NCI-H2081 (cell line): ENCODE measurements around the gene ANKRD40.

Source experiments
- DNase-seq, 2 experiments: peaks; one replicate each; lab custom pipeline; 2025; lab: John Stamatoyannopoulos, UW

Gene ANKRD40

DNA sequence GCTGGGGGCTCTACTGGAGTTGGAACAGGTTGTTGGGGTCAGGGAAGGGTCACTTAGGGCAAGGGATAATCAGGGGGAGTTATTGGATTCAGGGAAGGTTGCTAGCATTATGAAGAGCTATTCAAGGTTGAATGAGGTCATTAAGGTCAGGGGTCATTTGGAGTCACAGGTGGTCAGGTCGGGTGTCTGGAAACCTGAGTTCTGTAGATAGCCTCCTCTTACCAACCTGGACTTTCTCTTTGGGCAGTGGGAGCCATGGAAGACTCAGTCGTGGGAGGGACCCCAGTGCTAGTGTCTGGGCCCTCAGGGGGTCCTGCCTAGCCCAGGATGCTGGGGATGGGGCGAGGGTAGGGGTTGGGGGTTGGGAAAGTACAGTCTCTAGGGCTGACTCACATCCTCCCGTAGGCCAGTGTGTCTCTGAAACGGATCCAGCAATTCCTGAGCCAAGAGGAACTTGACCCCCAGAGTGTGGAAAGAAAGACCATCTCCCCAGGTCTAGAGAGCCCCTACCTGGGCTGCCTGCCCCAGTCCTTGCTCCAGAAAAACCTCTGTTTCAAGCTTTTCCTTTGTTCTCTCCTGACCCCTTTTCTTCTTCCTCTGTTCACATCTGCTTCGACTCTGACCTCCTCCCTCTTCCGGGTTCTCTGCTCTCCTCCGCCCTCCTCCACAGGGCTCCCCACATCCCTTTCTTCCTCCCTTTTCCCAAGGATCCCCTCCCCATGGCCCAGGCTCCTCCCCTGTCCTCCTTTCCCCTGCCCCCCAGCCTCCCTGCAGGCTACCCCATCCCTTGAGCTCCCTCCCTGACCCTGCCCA is 39.5 kb downstream of the ANKRD40 start:
- no peak for DNase-seq

DNA sequence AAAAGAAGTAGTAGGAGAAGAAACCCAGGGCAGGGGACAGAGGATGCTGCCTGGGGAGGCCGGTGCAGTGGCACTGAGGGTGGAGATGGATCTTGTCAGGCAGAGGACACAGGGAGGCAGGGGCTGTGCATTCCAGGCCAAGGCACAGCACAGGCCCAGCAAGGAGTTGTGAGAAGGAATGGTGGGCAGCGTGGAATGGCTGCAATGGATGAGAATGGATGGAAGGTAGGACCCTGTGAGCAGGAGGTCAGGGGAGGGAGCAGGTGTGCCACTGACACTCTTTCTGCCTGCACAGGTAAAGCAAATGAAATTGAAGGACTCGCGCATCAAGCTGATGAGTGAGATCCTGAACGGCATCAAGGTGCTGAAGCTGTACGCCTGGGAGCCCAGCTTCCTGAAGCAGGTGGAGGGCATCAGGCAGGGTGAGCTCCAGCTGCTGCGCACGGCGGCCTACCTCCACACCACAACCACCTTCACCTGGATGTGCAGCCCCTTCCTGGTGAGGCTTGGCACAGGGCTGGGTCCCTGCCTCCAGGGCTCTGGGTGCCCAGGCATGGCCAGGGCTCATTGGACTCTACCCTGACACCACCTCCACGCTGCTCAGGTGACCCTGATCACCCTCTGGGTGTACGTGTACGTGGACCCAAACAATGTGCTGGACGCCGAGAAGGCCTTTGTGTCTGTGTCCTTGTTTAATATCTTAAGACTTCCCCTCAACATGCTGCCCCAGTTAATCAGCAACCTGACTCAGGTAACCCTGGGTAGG is 40.3 kb downstream of the ANKRD40 start:
- no peak for DNase-seq

DNA sequence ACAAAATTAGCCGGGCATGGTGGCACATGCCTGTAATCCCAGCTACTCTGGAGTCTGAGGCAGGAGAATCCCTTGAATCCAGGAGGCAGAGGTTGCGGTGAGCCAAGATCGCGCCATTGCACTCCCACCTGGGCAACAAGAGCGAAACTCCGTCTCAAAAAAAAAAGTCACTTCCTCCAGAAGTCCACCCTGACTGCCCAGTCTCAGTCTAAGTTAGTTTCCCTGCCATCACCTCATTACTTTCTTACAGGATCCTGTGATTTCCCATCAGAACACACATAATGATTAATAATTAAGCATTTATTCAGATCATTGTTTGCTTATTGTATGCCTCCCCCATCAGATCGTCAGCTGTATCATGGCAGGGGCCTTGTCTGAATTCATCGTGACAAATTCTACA is 41.4 kb downstream of the ANKRD40 start:
- no peak for DNase-seq

DNA sequence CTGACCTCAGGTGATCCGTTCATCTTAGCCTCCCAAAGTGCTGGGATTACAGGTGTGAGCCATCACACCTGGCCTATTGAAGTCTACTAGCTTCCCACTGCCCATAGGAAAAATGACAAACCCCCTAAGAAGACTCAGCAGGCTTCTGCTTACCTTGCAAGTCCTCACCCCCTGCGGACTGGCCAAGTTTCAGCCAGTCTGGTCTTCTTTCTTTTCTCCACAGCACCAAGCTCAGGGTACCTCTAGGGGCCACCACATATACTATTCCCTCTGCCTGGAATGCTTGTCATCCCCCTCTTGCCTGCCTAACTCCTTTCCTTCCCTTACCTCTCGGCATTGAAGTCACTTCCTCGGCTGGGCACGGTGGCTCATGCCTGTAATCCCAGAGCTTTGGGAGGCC is 41.9 kb downstream of the ANKRD40 start:
- DNase-seq, result no peak

DNA sequence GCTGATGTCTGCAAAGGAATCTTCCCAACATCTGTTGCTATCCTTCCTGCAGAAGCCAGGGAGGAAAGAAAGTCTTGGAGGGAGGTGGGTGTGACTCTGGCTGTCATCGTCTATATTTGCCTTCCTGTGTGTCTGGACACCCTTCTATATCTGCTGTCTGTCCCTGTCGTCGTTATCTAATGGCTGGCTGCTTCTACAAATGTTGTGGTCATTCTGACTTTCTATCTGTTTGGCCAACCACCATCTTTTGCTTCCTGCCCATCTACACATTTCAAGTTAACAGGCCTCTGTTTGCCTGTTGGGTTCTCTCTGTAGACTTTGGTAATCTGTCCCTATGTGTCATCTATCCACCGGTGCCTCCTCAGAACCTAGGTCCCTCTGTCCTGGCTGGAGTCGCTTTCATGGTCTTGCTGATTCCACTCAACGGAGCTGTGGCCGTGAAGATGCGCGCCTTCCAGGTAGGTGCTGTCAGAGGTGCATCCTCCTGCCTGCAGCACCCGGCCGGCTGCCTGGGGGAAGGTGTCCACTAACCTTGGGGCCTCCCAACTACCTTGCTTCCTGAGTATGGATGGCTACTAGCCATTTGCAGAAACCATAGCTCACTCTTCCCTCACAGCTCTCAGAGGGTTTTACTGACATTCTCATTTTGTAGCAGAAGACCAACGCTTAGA is 42.8 kb downstream of the ANKRD40 start:
- DNase-seq, result no peak

DNA sequence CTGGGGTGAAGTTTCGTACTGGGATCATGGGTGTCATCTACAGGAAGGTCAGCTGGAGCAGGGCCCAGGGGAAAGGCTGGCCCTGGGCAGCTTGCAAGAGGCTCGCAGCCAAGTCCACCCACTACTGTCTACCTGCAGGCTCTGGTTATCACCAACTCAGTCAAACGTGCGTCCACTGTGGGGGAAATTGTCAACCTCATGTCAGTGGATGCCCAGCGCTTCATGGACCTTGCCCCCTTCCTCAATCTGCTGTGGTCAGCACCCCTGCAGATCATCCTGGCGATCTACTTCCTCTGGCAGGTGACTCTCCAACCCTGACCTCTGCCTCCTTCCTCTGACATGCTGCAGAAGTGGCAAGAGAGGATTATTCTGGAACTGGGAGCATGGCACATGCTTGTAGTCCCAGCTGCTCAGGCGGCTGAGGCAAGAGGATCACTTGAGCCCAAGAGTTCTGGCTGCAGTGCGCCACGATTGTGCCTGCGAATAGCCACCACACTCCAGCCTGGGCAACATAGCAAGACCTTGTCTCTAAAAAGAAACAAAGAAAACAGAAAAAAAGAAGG is 43.8 kb downstream of the ANKRD40 start:
- no peak for DNase-seq

DNA sequence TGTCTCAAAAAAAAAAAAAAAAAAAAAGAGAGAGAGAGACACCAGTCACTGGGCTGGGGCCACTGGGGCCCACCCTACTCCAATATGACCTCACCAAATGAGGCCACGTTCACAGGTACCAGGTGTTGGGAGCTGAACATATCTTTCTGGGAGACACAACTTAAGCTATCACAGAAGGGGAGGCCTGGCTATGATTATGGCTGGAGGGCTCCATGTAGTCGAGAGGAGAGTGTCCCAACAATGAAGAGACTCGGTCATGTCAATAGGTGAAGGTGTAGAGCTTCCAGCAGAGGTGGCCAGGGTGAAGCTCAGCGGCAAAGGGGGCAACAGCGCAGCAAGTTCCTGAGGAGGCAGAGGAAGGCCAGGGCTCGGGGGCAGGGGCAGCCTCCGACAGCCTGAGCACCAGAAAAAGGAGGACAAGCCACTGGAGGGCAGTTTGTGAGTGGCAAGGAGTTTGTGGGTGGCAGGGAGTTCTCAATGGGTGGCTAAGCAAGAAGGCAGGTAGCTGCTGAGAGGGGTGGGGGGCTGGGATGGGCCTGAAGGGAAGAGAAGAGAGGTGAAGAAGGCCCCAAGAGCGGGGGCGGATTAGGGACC is 45.0 kb downstream of the ANKRD40 start:
- DNase-seq, result no peak

DNA sequence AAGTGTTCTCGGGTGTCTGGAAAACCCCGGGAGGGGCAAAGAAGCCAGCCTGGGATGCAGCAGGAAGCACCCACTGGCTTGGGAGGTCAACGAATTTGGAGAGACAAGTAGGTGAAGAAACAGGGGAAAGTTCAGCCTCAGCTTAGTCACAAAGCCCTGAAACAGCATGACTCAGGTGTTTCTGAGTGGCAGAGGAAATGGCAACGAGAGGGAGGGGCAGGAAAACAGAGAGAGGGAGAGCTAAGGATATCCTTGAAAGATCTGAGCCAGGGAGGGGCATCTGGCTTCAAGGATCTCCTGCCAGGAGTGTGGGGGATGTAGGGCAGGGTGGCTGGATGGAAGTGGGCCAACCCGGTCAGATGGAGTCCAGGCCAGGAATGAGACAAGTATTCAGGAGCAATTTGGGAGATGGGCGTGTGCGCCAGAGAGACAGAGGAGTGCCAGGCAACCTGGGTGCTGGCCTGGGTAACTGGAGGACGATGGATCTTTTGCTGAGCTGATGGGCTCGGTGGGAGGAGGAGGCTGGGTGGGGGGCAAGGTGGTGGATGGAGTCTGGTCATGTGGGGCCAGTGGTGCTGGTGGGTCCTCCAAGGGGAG is 45.8 kb downstream of the ANKRD40 start:
- peak in 1 of 2 experiments; percentile 36 for DNase-seq

DNA sequence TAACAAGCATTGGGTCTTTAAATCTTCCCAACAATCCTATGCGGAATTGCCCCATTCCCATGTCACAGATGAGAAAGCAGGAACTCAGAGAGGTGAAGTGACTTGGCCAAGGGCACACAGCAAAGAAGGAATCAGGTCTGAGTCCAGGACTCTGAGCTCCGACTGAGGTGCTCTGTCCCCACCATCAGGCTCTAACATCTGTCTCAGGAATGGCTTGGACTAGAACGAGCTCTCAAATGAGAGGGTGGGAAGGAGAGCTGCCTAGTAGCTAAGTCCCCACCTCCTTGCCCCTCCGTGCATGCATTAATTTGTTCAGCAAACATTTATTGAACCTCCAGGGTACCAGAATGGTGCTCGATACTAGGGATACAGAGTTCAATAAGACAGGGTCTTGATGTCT is 46.4 kb downstream of the ANKRD40 start:
- no peak for DNase-seq

DNA sequence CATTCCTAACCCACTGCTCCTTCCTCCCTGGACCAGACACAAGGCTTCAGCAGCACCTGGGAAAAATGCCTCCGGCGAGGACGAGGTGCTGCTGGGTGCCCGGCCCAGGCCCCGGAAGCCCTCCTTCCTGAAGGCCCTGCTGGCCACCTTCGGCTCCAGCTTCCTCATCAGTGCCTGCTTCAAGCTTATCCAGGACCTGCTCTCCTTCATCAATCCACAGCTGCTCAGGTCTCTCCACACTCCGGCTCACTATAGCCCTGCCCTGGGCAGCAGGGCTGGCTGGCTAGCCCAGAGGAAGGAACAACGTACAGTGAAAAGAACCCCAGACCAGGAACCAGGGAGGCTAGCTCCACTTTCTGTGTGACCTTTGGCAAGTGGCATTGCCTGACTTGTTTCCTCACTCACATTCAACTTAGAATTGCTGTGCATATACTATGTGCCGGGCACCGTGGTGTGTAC is 46.8 kb downstream of the ANKRD40 start:
- no peak for DNase-seq

DNA sequence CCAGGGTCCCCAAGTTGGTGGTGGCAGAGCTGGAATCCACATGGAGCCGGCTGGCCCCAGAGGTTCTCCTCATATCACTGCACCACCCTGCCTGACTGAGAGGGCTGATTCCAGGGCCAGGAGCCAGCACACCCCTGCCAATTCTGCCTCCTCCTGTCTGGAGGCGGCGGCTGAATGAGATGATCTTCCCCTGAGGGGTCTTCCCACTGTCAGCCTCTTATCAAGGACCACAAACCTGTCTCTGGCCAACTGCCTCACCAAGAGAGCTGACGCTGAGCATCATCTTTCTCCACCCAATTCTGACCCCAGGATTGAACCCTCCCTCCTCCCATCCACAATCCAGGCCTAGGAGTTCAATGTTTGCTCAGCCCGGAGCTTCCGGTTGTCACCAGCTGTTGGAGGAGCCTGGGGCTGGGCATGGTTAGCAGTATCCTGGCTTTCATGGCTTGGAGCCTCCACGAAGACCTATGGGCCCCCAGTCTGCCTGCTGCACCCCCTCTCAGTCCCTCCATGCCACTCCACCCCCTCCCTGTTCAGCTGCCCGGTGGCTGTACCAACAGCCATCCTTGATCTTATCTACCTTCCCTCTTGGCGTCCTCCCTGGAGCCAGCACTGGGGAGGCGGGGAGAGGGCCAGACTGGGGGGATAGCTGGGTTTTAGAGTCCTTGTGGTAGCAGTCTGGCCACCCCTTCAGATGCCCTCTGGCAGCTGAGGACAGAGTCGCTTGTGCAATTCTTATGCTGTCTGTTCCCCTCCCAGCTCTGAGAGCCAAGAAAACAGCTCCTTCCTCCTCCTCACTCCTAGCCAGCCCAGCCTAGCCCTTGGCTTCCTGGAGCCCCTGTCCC is 47.5 kb downstream of the ANKRD40 start:
- no peak for DNase-seq

DNA sequence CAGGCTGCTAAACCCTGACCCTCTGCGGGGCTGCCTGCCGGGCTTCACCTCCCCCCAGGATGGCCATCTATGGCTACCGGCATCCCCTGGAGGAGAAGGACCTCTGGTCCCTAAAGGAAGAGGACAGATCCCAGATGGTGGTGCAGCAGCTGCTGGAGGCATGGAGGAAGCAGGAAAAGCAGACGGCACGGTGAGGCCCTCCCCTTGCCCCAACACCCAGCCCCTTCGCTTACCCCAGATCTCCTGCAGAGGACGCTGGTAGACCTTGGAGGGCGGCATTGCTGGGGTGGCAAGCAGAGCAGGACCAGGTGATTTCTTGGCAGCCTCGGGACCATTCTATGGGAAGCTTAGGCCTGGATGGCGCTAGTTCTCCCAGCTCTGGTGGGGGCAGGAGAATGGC is 48.5 kb downstream of the ANKRD40 start:
- DNase-seq, result no peak

DNA sequence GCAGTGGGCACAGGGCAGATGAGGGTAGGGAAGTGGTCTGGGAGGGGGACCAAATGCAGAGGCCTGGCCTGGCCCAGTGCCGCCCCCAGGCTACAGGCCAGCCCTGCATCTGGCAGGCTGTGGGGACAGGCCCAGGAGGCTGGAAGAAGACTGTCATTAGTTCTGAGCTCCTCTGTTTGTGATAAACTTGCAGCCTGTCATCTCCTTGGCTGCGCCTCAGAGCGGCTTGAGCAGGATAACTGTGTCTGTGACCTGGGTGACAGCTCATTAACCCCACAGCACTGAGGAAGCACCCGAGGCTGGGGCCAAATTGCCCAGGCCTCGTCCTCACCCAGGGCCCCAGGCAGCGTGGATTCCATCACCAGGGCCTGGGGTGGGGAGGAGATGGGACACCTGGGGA is 49.1 kb downstream of the ANKRD40 start:
- DNase-seq, result no peak

DNA sequence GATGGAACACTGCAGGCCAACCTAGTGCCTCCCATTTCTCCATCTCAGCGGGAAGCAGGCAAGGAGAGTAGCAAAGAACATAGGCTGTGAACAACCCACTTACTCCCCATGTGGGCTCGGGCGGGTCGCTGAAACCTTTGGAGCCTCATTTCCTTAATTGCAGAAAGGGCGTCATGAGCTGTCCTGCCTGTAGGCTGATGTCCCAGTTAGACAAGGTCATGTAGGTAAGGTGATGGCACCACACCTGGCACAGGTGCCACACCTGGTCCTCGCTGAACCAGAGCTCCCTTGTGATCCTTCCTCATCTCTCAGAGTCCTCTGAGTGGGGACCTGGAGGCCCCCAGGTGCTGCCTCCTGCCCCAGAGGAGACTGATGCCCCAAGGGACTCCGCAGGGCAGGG is 50.1 kb downstream of the ANKRD40 start:
- DNase-seq, result no peak

DNA sequence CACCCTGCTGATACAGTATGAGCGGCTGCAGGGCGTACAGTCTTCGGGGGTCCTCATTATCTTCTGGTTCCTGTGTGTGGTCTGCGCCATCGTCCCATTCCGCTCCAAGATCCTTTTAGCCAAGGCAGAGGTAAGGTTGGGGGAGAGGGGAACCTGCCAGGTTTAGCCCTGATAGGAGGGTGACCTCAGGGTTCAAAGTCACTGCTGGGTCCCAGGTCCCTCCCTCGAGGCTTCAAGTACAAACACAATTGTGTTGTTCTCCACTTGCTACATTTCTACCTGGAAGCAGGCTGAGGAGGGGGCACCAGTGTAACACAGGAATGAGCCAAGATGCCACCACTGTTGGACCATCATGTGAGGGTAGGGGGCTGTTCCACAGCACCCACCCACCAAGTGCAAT is 50.7 kb downstream of the ANKRD40 start:
- DNase-seq, result no peak

DNA sequence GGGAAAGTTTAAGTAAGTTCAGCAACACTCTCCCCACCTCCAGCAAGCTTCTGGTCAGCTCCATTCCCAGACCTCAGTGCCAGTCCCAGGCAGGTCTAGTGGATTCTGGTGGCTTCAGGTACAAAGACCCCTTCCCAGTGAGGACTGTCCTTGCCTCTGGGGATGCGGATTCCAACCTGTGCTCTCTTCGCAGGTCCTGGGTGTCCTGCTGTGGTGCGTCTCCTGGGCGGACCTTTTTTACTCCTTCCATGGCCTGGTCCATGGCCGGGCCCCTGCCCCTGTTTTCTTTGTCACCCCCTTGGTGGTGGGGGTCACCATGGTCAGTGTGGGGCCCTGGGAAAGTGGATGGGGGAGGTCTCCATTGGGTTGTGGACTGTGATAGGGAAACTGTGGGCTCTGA is 51.2 kb downstream of the ANKRD40 start:
- no peak for DNase-seq

DNA sequence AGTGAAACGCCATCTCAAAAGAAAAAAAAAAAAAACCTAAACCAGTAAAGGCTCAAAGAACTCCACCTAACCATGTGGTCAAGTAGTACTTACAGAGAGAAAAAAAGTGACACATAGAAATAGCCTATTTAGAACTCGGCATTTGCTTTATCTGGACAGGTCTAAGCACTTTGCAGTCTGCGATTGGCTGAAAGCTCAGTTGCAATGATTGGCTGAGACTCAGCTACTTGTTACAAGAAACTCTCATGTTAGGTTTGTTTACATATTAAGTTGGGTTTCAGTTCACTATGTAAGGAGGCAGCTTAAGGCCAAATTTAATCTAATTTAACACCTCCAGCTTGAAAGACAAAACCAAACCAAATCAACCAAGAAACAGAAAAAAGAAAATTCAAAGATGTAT is 54.0 kb downstream of the ANKRD40 start:
- no peak for DNase-seq

DNA sequence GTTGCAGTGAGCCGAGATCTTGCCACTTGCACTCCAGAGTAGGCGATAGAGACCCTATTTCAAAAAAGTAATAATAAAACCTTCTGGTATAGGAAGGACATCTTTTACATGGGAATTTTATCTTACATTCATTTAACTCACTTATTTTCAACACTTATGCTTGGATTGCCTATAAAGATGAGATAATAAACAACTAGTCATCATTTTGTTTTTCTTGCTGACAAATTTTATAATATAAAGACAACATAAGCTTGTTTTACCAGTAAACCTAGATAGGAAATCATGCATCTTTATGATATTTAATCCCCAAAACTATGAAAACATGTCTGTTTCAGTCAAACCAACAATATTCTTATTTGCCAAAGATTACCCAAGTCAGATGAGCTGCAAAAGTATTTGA is 56.1 kb downstream of the ANKRD40 start:
- DNase-seq, result no peak

DNA sequence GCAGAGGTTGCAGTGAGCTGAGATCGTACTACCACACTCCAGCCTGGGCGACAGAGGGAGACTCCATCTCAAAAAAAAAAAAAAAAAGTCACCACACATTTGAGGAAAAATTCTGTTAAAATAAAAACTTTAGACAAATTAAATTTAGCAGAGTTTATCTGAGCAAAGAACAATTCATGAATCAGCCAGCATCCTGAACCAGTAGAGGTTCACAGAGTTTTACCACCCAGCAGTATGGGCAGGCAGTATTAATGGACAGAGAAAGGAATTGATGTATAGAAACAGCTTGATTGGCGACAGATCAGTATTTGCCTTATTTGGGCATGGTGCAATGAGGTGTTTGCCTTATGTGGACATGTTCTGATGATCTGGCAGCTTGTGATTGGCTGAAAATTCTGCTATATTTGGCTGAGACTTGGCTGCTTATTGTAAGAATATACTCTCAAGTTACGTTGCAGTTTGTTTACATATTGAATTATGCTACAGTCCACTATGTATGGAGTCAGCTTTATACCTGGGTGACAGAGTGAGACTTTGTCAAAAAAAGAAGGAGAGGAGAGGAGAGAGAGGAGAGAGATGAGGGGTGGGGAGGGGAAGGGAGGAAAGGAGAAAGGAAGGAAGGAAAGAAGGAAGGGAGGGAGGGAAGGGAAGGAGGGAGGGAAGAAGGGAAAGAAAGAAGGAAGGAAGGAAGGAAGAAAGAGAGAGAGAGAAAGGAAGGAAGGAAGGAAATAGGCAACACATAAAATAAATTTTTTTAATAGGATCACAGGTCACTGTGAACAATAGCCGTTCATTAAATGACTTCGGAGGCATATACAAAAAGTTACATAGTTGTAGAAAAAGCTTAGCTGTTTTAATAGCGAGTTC is 58.4 kb downstream of the ANKRD40 start:
- DNase-seq, result peak in 1 of 2 experiments; percentile 18

DNA sequence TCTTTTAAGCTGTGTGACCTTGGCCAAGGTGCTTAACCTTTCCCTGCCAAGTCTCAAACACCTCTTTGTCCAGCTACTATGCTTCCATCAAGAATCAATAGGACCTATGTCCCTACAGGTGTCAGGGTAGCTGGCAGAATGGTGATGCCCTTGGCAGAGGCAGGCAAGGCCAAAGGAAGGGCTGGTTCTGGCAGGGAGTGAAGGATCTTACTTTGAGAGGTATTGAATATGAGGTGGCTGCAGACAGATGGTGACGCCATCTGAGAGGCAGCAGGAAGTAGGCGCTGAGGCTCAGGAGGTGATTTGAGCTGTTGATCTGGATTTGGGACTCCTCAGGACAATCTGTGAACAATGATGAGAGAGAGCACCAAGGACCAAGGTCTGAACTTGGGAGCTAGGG is 60.5 kb downstream of the ANKRD40 start:
- DNase-seq, result no peak
